ENCODE data around the gene ZNF311. TPM values are rescaled to one million over a fixed set of nuclear protein-coding genes. Genes with fewer than 3 reads are reported as not detected.
A peak's percentile ranks its signal among the peaks of the same experiment; 100 is the strongest.

The ZNF311 gene
- total and polyA plus RNA-seq, 2 of the 13 experiments (the other 11 are each of a cell fraction or from before 2014, with no cell fraction given), result not detected

- no peak for TF ChIP-seq BCLAF1 (IDR thresholded peaks at IDR 0.05)
- no peak for TF ChIP-seq AHDC1 (CRISPR knock-in tag; IDR thresholded peaks at IDR 0.05; ENCODE audit: borderline replicate concordance)
- TF ChIP-seq HDAC2 (CRISPR knock-in tag; IDR thresholded peaks at IDR 0.05), result peak; percentile 79
- TF ChIP-seq GABPA (IDR thresholded peaks at IDR 0.05; ENCODE audit: low read depth, low read length), result no peak
- 0 out of 2 replicates have a peak, but pooled peaks have one; percentile 31 for TF ChIP-seq GABPA (CRISPR knock-in tag; IDR thresholded peaks at IDR 0.05; ENCODE audit: low read depth)
- no peak for TF ChIP-seq PAXIP1 (CRISPR knock-in tag; conservative IDR thresholded peaks at IDR 0.05)
- TF ChIP-seq ZNF24 (IDR thresholded peaks at IDR 0.05), result peak; percentile 99
- TF ChIP-seq ATF7 (IDR thresholded peaks at IDR 0.05), result no peak
- no peak for TF ChIP-seq ATF7 (CRISPR knock-in tag; IDR thresholded peaks at IDR 0.05)
- peak; percentile 37; the same call in 1 of the 2 replicates for TF ChIP-seq PHF8 (CRISPR knock-in tag; IDR thresholded peaks at IDR 0.05)
- no peak for TF ChIP-seq BHLHE40 (IDR thresholded peaks at IDR 0.05; ENCODE audit: low read length)
- TF ChIP-seq ZNF124 (CRISPR knock-in tag; IDR thresholded peaks at IDR 0.05), result peak; percentile 58; the same call in 1 of the 2 replicates
- peak; percentile 32; the same call in 1 of the 2 replicates for TF ChIP-seq ZMYM4 (CRISPR knock-in tag; IDR thresholded peaks at IDR 0.05)
- peak; percentile 27; the same call in 1 of the 2 replicates for TF ChIP-seq ZNF441 (CRISPR knock-in tag; IDR thresholded peaks at IDR 0.05; ENCODE audit: borderline replicate concordance)
- TF ChIP-seq NBN (conservative IDR thresholded peaks at IDR 0.05), result no peak
- peak in 1 of 2 experiments; percentile 52; a peak in 1 of 4 replicates for TF ChIP-seq ATF4 (CRISPR knock-in tag; IDR thresholded peaks at IDR 0.05)
- TF ChIP-seq HNRNPH1 (optimal IDR thresholded peaks at IDR 0.05; ENCODE audit: low read depth, low read length), result no peak
- no peak for TF ChIP-seq FOXP1 (IDR thresholded peaks at IDR 0.05)
- peak; percentile 36; the same call in 1 of the 2 replicates for TF ChIP-seq FOXP1 (CRISPR knock-in tag; IDR thresholded peaks at IDR 0.05)
Measured at GRCh38 chr6:28953039-28953584, 52.0 kb downstream of the ZNF311 start (continued).
